Esophagus muscularis mucosa (tissue), 4 donors: Measurements from ENCODE around the gene PGAP1. TPM values are rescaled to one million over a fixed set of nuclear protein-coding genes. Genes with fewer than 3 reads are reported as not detected.

Experiments
- DNase-seq: peaks from one replicate; pipeline ENCODE4 v3.0.0-alpha.2; 2017; ENCODE audit errors: extremely low spot score
- H3K27ac ChIP-seq, 4 donors: fragments of 200-600 bp; sonication (generic); replicated peaks in 1 of 4; 1 replicate in 3 of 4; 2 replicates in 1 of 4; pipeline ENCODE4 v1.5.1; 2016 to 2019; ENCODE audit warnings: mild to moderate bottlenecking in 1 of 4
- H3K27me3 ChIP-seq, 4 donors: fragments of 200-600 bp; sonication (generic); one replicate each; pipeline versions ENCODE4 v1.5.1 to v1.6.0; 2016 to 2019
- H3K36me3 ChIP-seq, 4 donors: fragments of 200-600 bp; sonication (generic); one replicate each; pipeline ENCODE4 v1.5.1; 2016 to 2019
- H3K4me1 ChIP-seq, 4 donors: fragments of 200-600 bp; sonication (generic); one replicate each; pipeline ENCODE4 v1.5.1; 2016 to 2019
- H3K4me3 ChIP-seq, 4 donors: fragments of 200-600 bp; sonication (generic); 1 replicate in 2 of 4; 2 replicates in 2 of 4; pipeline ENCODE4 v1.5.1; 2016 to 2019; ENCODE audit warnings: mild to moderate bottlenecking in 4 of 4, moderate library complexity in 1 of 4
- H3K9me3 ChIP-seq, 4 donors: fragments of 200-600 bp; sonication (generic); 1 replicate in 3 of 4; 2 replicates in 1 of 4; pipeline ENCODE4 v1.5.1; 2016 to 2019
- CTCF ChIP-seq, 3 experiments: fragments of 200-600 bp in 2 of 3; fragments of 450-650 bp in 1 of 3; sonication (generic) in 2 of 3; IDR thresholded peaks; one replicate each; pipeline ENCODE4 v1.5.1; 2017 to 2019; ENCODE audit warnings: antibody characterized with exemption in 3 of 3, mild to moderate bottlenecking in 2 of 3, moderate library complexity in 1 of 3
- EP300 ChIP-seq: sonication (generic); formaldehyde crosslinking; IDR thresholded peaks from one replicate; pipeline ENCODE4 v1.6.1; 2017; ENCODE audit warnings: antibody characterized with exemption
- POLR2A ChIP-seq: fragments of 450-650 bp; IDR thresholded peaks from one replicate; pipeline ENCODE4 v1.6.1; 2017; ENCODE audit warnings: antibody characterized with exemption, moderate library complexity, mild to moderate bottlenecking, low read depth
- POLR2AphosphoS5 ChIP-seq, 2 donors: sonication (generic); formaldehyde crosslinking; IDR thresholded peaks; one replicate each; pipeline ENCODE4 v1.6.1; 2017; ENCODE audit warnings: antibody characterized with exemption in 2 of 2
- WGBS: methylation state at CpG from one replicate; pipeline ENCODE4 v1.1.5; 2018; 5-methylcytosine and 5-hydroxymethylcytosine counted together
- intact Hi-C: fragments of 100-400 bp; cut with DNase I; formaldehyde crosslinking; loops from one replicate; pipeline ENCODE4 v1.15.1; 2023
- total RNA-seq, 4 donors: library from RNA; depleted of rRNA; stranded (reverse); fragments of >200 nt; gene quantifications; one replicate each; pipeline versions ENCODE4 v1.1.0 to v1.2.1, GENCODE V29; 2016

The PGAP1 gene
- 1 to 10 TPM; 3.7 to 7.5 (median 5.6) TPM for total RNA-seq

- H3K27ac ChIP-seq: peak within 1 kb of the TSS; percentile 88 to 94 (median 90)
- TF ChIP-seq EP300 (no peak), POLR2AphosphoS5 (IDR thresholded peaks at IDR 0.05) (peak; percentile 55 to 87), CTCF (IDR thresholded peaks at IDR 0.05) (no peak), POLR2A (peak; percentile 26)
- no peaks in the 10 kb centered on the region for H3K27me3 ChIP-seq
- DNase-seq: peak; percentile 97
- H3K36me3 ChIP-seq: no peaks in the 10 kb centered on the region
- intact Hi-C loops: loop anchor here (5.0 to 10.0 kb wide), 2 partner anchors 61 to 132 kb away; partner anchors contain the start of gene GTF3C3
- peaks cover 9 to 32% (median 25%) of the 10 kb centered on the region in 4 donors for H3K4me1 ChIP-seq
- WGBS: under 1% methylated on average over 33 of the region's 62 CpGs
- no peaks in the 10 kb centered on the region for H3K9me3 ChIP-seq
- H3K4me3 ChIP-seq: peak within 1 kb of the TSS; percentile 81 to 87 (median 83)
These were observed at the start of gene PGAP1 for GRCh38 chr2:196926562-196927375. PGAP1 (minus strand) TSS chr2:196926707; CDS start chr2:196926616, 91 bp downstream.

GRCh38 chr2:196974970-196975369, 48.5 kb upstream of the PGAP1 start:
- Histone ChIP-seq H3K4me1 (no peaks in the 10 kb centered on the region), H3K27me3 (no peaks in the 10 kb centered on the region), H3K4me3 (no peak overlapping the region), H3K9me3 (no peaks in the 10 kb centered on the region), H3K27ac (no peak overlapping the region), H3K36me3 (no peaks in the 10 kb centered on the region)
- WGBS: 85% methylated on average over 1 of the region's 1 CpG
- intact Hi-C loops: no loop called here
- DNase-seq: no peak
- no peak for TF ChIP-seq POLR2AphosphoS5 (IDR thresholded peaks at IDR 0.05)
- TF ChIP-seq CTCF (IDR thresholded peaks at IDR 0.05): no peak
- no peak for TF ChIP-seq EP300
- no peak for TF ChIP-seq POLR2A

GRCh38 chr2:196971574-196972279, 45.2 kb upstream of the PGAP1 start:
- intact Hi-C loops: no loop called here
- WGBS: 47% methylated on average over 2 of the region's 3 CpGs
- no peaks in the 10 kb centered on the region for H3K9me3 ChIP-seq

GRCh38 chr2:196970099-196970498, 43.6 kb upstream of the PGAP1 start:
- intact Hi-C loops: no loop called here
- no peak overlapping the region for H3K4me3 ChIP-seq
- H3K27ac ChIP-seq: no peak overlapping the region
- WGBS: 63% methylated on average over 4 of the region's 4 CpGs
- no peaks in the 10 kb centered on the region for H3K9me3 ChIP-seq
- no peaks in the 10 kb centered on the region for H3K36me3 ChIP-seq
- TF ChIP-seq EP300 (no peak), CTCF (IDR thresholded peaks at IDR 0.05) (no peak), POLR2AphosphoS5 (IDR thresholded peaks at IDR 0.05) (no peak), POLR2A (no peak)
- H3K4me1 ChIP-seq: no peaks in the 10 kb centered on the region
- no peaks in the 10 kb centered on the region for H3K27me3 ChIP-seq
- DNase-seq: no peak

More at GRCh38 chr2:196971574-196972279, 45.2 kb upstream of the PGAP1 start:
- no peak for DNase-seq
- no peaks in the 10 kb centered on the region for H3K36me3 ChIP-seq
- no peaks in the 10 kb centered on the region for H3K27me3 ChIP-seq
- H3K4me3 ChIP-seq: no peak overlapping the region
- no peaks in the 10 kb centered on the region for H3K4me1 ChIP-seq
- no peak overlapping the region for H3K27ac ChIP-seq
- TF ChIP-seq EP300: no peak
- no peak for TF ChIP-seq POLR2A
- no peak for TF ChIP-seq CTCF (IDR thresholded peaks at IDR 0.05)
- no peak for TF ChIP-seq POLR2AphosphoS5 (IDR thresholded peaks at IDR 0.05)
